SIG-M5 treated with dmso at 0.1 percent for 504 hours (cell line): ENCODE results near the gene LANCL1.

Source experiments
- DNase-seq: peaks from one replicate; lab custom pipeline; 2025; ENCODE audit not compliant: unreplicated experiment; lab: John Stamatoyannopoulos, UW

LANCL1 gene

DNA sequence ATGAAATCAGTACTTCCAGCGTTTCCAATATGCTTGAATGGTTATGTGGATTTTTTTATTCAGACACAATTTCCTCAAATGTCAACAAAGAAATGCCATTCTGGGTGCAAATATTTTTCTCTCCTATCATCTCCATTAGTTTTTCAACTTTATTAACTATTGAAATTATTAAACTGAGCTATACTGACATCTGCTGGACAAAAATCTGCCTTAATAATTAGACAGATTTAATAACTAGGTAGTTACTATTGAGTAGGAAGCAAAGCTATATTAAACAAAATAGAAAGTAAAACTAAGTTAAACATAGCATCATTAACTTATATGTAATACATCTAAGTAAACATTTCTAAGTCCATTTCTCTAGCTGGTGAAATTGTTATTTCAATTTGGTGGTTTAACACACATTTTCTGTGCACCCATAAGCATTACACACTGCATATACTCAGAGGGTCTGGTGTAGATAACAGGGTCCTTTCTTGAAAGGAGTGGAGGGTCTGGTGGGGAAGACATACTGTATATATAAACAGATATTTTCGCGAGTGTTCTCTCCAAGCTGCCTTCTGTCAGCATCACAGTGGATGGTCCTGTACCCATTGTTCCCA is 77.0 kb downstream of the LANCL1 start:
- DNase-seq: no peak

DNA sequence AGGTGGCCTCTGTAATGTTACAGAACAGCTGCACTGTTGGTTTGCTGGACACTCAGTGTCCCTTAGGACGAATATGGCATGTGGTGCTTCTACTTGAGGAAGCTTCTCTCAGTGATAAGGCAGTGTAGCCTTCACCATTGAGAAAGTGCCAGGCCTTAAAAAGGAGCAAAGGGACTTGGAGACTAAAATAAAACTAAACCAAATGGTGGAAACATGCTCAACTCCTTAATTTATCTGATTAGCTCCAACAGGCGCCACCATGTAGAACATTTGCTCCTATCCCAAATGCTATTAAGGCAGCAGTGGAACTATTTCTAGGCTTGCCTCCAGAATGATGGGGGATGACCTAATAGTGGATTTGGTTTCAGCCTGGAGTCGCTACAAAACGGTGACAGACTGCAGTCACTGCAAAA is 84.1 kb downstream of the LANCL1 start:
- DNase-seq: no peak

DNA sequence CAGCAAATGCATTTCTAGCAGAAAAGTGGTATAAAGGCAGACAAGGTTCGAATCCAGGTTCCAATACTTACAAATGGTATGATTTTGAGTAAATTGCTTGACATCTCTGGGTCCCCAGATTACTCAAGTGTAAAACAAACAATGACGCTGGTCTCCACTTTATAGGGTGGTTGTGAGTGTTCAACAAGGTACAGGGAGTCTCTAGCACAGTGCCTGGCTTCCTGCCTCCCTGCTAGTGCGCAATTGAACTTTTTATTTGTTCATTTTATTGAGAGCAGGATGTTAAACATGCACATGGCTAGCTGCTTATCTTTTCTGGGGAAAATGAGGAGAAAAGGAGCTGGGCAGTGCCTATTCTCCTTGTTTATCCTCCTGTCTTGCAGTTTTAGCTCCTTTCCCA is 86.7 kb downstream of the LANCL1 start:
- no peak for DNase-seq

DNA sequence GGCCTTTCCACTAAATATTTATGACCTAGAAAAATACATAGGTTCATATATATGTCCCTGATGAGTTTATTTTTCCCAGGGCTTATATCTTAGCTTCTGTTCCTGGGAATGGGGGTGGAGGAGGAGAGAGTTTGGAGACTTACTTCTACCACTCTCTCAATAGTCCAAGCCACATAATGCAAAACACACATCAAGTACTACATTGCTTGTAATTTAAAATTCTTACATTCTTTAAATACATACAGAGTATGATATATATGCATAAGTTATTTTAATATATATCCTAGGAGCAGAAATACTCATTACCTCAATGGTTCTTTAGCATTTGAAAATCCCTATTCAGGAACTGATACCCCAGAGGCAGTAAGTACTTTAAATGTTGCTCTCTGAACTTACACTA is 88.4 kb downstream of the LANCL1 start:
- no peak for DNase-seq

DNA sequence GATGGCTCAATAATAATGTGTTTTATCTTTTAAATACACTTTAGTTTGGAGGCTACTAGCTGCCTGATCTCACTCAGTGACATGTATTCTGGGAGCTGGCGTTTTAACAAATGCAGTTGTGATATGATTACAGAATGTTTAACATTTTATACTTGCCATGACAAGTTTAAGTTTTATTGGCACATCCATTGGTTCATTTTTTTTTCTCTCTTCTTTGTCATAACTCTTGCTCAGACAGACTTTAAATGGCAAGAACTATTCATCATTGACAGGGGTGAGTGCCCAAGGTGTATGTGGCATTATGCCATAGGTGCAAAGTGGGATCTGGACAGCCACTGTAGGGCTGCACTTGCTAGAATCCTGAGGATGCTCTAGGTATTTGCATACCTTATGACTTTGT is 89.5 kb downstream of the LANCL1 start:
- no peak for DNase-seq
